ENCODE measurements around the gene FARP1. TPM values are rescaled to one million over a fixed set of nuclear protein-coding genes. Genes with fewer than 3 reads are reported as not detected.

The FARP1 gene
- total RNA-seq, 1 experiment from 2014 or later = 96.6 TPM

- TF ChIP-seq ARID4B (CRISPR knock-in tag; IDR thresholded peaks at IDR 0.05; ENCODE audit: borderline replicate concordance) = no peak
Observed at GRCh38 chr13:98407575-98407974, 264.7 kb downstream of the FARP1 start (continued).

GRCh38 chr13:98409281-98409680, 266.4 kb downstream of the FARP1 start:
- no peak for ATAC-seq
- DNase-seq (ENCODE audit: low spot score) = no peak
- no peaks in the 10 kb centered on the region for H3K9me3 Mint-ChIP-seq
- POLR2A ChIA-PET = no interaction called here
- peaks cover 26% of the 10 kb centered on the region for H3K36me3 Mint-ChIP-seq
- no peak overlapping the region for H3K27ac Mint-ChIP-seq
- no peaks in the 10 kb centered on the region for H3K27me3 Mint-ChIP-seq (ENCODE audit: low read depth)
- CTCF ChIA-PET = interaction anchor here (1.7 to 1.9 kb wide), 2 partner anchors 39 to 375 kb away, joined by 4 to 5 read pairs; no protein-coding TSS in a partner anchor
- peaks cover 13% of the 10 kb centered on the region for H3K4me1 Mint-ChIP-seq
- TF ChIP-seq ZBTB21 (CRISPR knock-in tag; IDR thresholded peaks at IDR 0.05; ENCODE audit: borderline replicate concordance) (no peak), ZNF423 (CRISPR knock-in tag; IDR thresholded peaks at IDR 0.05) (no peak), ZNF317 (CRISPR knock-in tag; IDR thresholded peaks at IDR 0.05; ENCODE audit: borderline replicate concordance, low read depth) (no peak), HMGXB4 (CRISPR knock-in tag; IDR thresholded peaks at IDR 0.05) (no peak), TP53 (CRISPR knock-in tag; IDR thresholded peaks at IDR 0.05) (no peak), HMGA2 (CRISPR knock-in tag; IDR thresholded peaks at IDR 0.05) (no peak)
- TF ChIP-seq, protein P1, sequence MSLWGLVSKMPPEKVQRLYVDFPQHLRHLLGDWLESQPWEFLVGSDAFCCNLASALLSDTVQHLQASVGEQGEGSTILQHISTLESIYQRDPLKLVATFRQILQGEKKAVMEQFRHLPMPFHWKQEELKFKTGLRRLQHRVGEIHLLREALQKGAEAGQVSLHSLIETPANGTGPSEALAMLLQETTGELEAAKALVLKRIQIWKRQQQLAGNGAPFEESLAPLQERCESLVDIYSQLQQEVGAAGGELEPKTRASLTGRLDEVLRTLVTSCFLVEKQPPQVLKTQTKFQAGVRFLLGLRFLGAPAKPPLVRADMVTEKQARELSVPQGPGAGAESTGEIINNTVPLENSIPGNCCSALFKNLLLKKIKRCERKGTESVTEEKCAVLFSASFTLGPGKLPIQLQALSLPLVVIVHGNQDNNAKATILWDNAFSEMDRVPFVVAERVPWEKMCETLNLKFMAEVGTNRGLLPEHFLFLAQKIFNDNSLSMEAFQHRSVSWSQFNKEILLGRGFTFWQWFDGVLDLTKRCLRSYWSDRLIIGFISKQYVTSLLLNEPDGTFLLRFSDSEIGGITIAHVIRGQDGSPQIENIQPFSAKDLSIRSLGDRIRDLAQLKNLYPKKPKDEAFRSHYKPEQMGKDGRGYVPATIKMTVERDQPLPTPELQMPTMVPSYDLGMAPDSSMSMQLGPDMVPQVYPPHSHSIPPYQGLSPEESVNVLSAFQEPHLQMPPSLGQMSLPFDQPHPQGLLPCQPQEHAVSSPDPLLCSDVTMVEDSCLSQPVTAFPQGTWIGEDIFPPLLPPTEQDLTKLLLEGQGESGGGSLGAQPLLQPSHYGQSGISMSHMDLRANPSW (CRISPR knock-in tag; conservative IDR thresholded peaks at IDR 0.05; ENCODE audit: low read depth) = no peak
- TF ChIP-seq, protein P2, sequence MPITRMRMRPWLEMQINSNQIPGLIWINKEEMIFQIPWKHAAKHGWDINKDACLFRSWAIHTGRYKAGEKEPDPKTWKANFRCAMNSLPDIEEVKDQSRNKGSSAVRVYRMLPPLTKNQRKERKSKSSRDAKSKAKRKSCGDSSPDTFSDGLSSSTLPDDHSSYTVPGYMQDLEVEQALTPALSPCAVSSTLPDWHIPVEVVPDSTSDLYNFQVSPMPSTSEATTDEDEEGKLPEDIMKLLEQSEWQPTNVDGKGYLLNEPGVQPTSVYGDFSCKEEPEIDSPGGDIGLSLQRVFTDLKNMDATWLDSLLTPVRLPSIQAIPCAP (CRISPR knock-in tag; IDR thresholded peaks at IDR 0.05) = no peak
- H3K4me3 Mint-ChIP-seq = no peak overlapping the region

DNA sequence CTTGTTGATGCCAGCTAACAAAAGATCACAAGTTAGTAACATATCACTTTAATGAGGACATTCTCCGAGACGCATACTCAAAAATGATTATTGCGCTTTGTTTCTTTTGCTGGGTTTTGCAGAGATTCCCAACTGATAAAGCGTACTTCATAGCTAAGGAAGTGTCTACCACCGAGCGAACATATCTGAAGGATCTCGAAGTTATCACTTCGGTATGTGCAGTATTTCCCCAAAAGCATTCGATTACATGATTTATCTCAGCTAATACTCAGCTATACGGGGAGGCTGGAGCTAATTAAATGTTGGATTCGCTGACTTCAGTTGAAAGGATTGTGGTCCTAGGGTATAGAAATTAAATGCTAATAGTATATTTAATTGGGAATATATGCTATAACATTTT, 267.7 kb downstream of the FARP1 start:
- peaks cover 3% of the 10 kb centered on the region for H3K4me1 Mint-ChIP-seq
- H3K27ac Mint-ChIP-seq = no peak overlapping the region
- no peaks in the 10 kb centered on the region for H3K27me3 Mint-ChIP-seq (ENCODE audit: low read depth)
- no peaks in the 10 kb centered on the region for H3K9me3 Mint-ChIP-seq
- DNase-seq (ENCODE audit: low spot score) (no peak), ATAC-seq (no peak)
- peaks cover 30% of the 10 kb centered on the region for H3K36me3 Mint-ChIP-seq
- TF ChIP-seq ZBTB21 (CRISPR knock-in tag; IDR thresholded peaks at IDR 0.05; ENCODE audit: borderline replicate concordance) = no peak
- no peak for TF ChIP-seq CREB1 (CRISPR knock-in tag; IDR thresholded peaks at IDR 0.05)
- no peak for TF ChIP-seq PRRX2 (CRISPR knock-in tag; IDR thresholded peaks at IDR 0.05)
- TF ChIP-seq ZNF219 (CRISPR knock-in tag; IDR thresholded peaks at IDR 0.05; ENCODE audit: borderline replicate concordance) = no peak
- no peak for TF ChIP-seq HMGA2 (CRISPR knock-in tag; IDR thresholded peaks at IDR 0.05)
- ChIA-PET CTCF (interaction anchor here (0.9 to 1.7 kb wide), 2 partner anchors 35 to 38 kb away, joined by 3 to 5 read pairs; no protein-coding TSS in a partner anchor), POLR2A (no interaction called here)
- no peak overlapping the region for H3K4me3 Mint-ChIP-seq

Measured in WTC11 (cell line).